ENCODE data around the gene CADM2.
"Not testable (repeated sequence)": the region's sequence is repeated elsewhere in the genome, so short reads cannot be mapped to it uniquely, and the experiment has no call there.

The CADM2 gene

GRCh38 chr3:85672761-85673160, 714.0 kb downstream of the CADM2 start:
- Histone ChIP-seq H2AFZ (ENCODE audit: low read depth, low read length) (no peak overlapping the region), H3K36me3 (ENCODE audit: insufficient read depth, low read length) (no peaks in the 10 kb centered on the region), H3K4me1 (ENCODE audit: insufficient read depth, low read length) (no peaks in the 10 kb centered on the region), H3K27me3 (ENCODE audit: insufficient read depth, low read length) (no peaks in the 10 kb centered on the region), H3K9me3 (ENCODE audit: low read length) (no peaks in the 10 kb centered on the region), H3K4me3 (ENCODE audit: low read length) (no peak overlapping the region)

GRCh38 chr3:85678713-85679112, 719.9 kb downstream of the CADM2 start:
- no peaks in the 10 kb centered on the region for H3K4me1 ChIP-seq (ENCODE audit: insufficient read depth, low read length)
- no peaks in the 10 kb centered on the region for H3K27me3 ChIP-seq (ENCODE audit: insufficient read depth, low read length)
- no peak overlapping the region for H2AFZ ChIP-seq (ENCODE audit: low read depth, low read length)
- no peaks in the 10 kb centered on the region for H3K9me3 ChIP-seq (ENCODE audit: low read length)
- H3K36me3 ChIP-seq (ENCODE audit: insufficient read depth, low read length), result no peaks in the 10 kb centered on the region
- H3K4me3 ChIP-seq (ENCODE audit: low read length), result no peak overlapping the region

DNA sequence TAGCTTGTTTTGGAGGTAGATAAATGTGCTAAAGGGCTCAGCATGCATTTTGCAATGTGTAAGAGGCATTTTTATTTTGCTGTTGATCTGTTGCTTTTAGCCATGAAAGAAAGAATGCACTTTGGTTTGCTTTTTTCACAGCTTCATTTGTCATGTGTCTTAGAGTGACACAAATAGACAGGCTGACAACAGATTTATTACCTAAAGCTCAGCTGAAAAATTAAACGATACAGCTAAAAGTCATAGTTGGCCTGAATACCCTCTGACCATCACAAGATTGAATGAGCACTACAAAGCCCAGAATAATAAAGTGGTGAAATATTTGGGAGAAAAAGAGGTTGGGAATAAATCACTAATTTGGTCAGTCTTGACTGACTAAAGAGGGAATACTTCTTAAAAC, 723.1 kb downstream of the CADM2 start:
- Histone ChIP-seq H3K9me3 (ENCODE audit: low read length) (no peaks in the 10 kb centered on the region), H3K27me3 (ENCODE audit: insufficient read depth, low read length) (no peaks in the 10 kb centered on the region), H3K4me3 (ENCODE audit: low read length) (no peak overlapping the region), H3K36me3 (ENCODE audit: insufficient read depth, low read length) (no peaks in the 10 kb centered on the region), H2AFZ (ENCODE audit: low read depth, low read length) (no peak overlapping the region), H3K4me1 (ENCODE audit: insufficient read depth, low read length) (no peaks in the 10 kb centered on the region)

GRCh38 chr3:85691196-85691595, 732.4 kb downstream of the CADM2 start:
- Histone ChIP-seq H2AFZ (ENCODE audit: low read depth, low read length) (no peak overlapping the region), H3K4me1 (ENCODE audit: insufficient read depth, low read length) (no peaks in the 10 kb centered on the region)

DNA sequence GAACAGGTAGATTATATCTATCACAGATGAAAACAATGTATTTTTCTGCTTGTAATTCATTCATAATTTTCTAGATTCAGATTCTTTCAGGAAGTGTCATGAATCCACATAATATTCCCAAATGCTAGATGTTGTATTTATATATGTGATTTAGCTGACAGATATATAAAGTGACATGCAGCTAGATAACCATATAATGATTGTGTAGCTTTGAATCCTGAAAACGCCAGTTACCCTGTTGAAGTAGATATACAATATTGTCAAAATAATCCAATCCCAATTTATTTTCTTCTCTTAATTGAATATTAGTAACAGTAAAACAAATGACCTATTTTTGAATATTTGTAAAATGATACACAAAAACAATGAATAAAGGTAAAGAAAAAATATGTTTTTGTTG, 738.4 kb downstream of the CADM2 start:
- Histone ChIP-seq H3K9me3 (ENCODE audit: low read length) (peaks cover 4% of the 10 kb centered on the region), H3K4me3 (ENCODE audit: low read length) (no peak overlapping the region), H3K36me3 (ENCODE audit: insufficient read depth, low read length) (no peaks in the 10 kb centered on the region), H3K27me3 (ENCODE audit: insufficient read depth, low read length) (no peaks in the 10 kb centered on the region), H3K4me1 (ENCODE audit: insufficient read depth, low read length) (no peaks in the 10 kb centered on the region), H2AFZ (ENCODE audit: low read depth, low read length) (no peak overlapping the region)

More at GRCh38 chr3:85691196-85691595, 732.4 kb downstream of the CADM2 start:
- Histone ChIP-seq H3K36me3 (ENCODE audit: insufficient read depth, low read length) (no peaks in the 10 kb centered on the region), H3K27me3 (ENCODE audit: insufficient read depth, low read length) (no peaks in the 10 kb centered on the region), H3K4me3 (ENCODE audit: low read length) (no peak overlapping the region), H3K9me3 (ENCODE audit: low read length) (no peaks in the 10 kb centered on the region)

DNA sequence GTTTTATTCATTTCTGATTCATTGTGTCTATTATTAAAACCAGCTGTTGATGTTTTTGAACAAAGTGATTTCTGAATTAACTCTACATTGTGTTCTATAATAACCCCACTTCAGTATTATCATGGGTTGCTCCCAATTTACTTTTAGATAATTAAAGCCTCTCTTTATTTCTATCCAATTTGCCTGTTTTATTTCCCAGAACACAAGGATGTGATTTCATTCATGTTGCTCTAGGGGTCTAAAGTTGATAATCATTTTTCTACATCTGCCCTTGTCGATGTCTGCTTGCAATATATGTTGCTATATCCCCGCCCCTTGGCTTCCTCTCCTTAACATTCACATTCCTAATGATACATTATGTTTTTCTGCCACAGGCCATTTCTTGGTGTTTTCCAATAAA, 747.3 kb downstream of the CADM2 start:
- H3K36me3 ChIP-seq (ENCODE audit: insufficient read depth, low read length), result no peaks in the 10 kb centered on the region
- H2AFZ ChIP-seq (ENCODE audit: low read depth, low read length), result no peak overlapping the region
- H3K4me3 ChIP-seq (ENCODE audit: low read length), result no peak overlapping the region
- H3K9me3 ChIP-seq (ENCODE audit: low read length), result no peaks in the 10 kb centered on the region
- H3K27me3 ChIP-seq (ENCODE audit: insufficient read depth, low read length), result no peaks in the 10 kb centered on the region
- peaks cover 4% of the 10 kb centered on the region for H3K4me1 ChIP-seq (ENCODE audit: insufficient read depth, low read length)

GRCh38 chr3:85708325-85708724, 749.5 kb downstream of the CADM2 start:
- not testable (repeated sequence) for H3K36me3 ChIP-seq (ENCODE audit: insufficient read depth, low read length); H3K4me3 ChIP-seq (ENCODE audit: low read length); H3K4me1 ChIP-seq (ENCODE audit: insufficient read depth, low read length); H3K27me3 ChIP-seq (ENCODE audit: insufficient read depth, low read length); H2AFZ ChIP-seq (ENCODE audit: low read depth, low read length); H3K9me3 ChIP-seq (ENCODE audit: low read length)

GRCh38 chr3:85709346-85709892, 750.6 kb downstream of the CADM2 start:
- Histone ChIP-seq H3K27me3 (ENCODE audit: insufficient read depth, low read length) (no peaks in the 10 kb centered on the region), H2AFZ (ENCODE audit: low read depth, low read length) (peak overlapping the region; percentile 61), H3K9me3 (ENCODE audit: low read length) (no peaks in the 10 kb centered on the region), H3K4me1 (ENCODE audit: insufficient read depth, low read length) (peaks cover 4% of the 10 kb centered on the region), H3K4me3 (ENCODE audit: low read length) (no peak overlapping the region), H3K36me3 (ENCODE audit: insufficient read depth, low read length) (no peaks in the 10 kb centered on the region)

DNA sequence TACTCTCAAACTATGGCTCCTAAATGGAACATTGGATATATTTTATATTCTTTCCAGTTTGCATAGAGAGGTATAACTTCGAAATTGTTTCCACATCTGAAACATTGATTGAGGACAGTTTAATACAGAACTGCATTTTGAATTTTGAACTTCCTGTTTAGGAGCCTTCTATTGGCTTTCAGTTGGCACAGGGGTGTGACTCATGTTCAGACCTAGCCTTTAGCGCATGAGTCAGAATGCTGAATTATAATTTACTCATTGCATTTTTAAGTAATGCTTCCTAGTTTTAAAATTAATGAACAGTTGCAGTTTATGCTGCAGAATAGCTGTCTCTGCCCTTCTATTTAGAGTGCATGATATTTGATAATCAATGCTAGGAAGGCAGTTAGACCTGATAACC, 751.7 kb downstream of the CADM2 start:
- Histone ChIP-seq H3K9me3 (ENCODE audit: low read length) (no peaks in the 10 kb centered on the region), H3K36me3 (ENCODE audit: insufficient read depth, low read length) (no peaks in the 10 kb centered on the region), H3K4me3 (ENCODE audit: low read length) (no peak overlapping the region), H3K4me1 (ENCODE audit: insufficient read depth, low read length) (peaks cover 4% of the 10 kb centered on the region), H2AFZ (ENCODE audit: low read depth, low read length) (no peak overlapping the region), H3K27me3 (ENCODE audit: insufficient read depth, low read length) (no peaks in the 10 kb centered on the region)

- H3K9me3 ChIP-seq (ENCODE audit: low read length), result no peaks in the 10 kb centered on the region
- H3K4me1 ChIP-seq (ENCODE audit: insufficient read depth, low read length), result no peaks in the 10 kb centered on the region
- no peaks in the 10 kb centered on the region for H3K27me3 ChIP-seq (ENCODE audit: insufficient read depth, low read length)
- H3K36me3 ChIP-seq (ENCODE audit: insufficient read depth, low read length), result no peaks in the 10 kb centered on the region
- H3K4me3 ChIP-seq (ENCODE audit: low read length), result no peak overlapping the region
- no peak overlapping the region for H2AFZ ChIP-seq (ENCODE audit: low read depth, low read length)
Measured at GRCh38 chr3:85721409-85722145, 762.8 kb downstream of the CADM2 start.

DNA sequence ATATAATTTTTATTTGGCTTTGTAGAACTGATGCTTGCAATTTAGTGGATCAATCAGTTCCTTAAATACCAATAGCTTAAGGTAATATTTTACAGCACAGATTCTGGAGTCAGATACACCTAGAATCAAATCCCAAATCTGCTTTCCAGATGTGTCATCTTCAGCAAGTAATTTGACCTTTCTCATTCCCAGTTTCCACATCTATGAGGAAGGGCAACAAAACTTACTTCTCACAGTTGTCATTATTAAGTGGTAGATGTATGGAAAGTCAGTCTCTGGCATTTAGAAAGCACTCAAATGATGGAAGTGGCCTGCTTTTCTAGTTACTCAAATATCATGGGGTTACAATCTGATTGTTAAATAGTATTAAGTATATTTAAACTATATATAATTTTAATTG, 767.0 kb downstream of the CADM2 start:
- Histone ChIP-seq H3K4me1 (ENCODE audit: insufficient read depth, low read length) (no peaks in the 10 kb centered on the region), H2AFZ (ENCODE audit: low read depth, low read length) (no peak overlapping the region), H3K27me3 (ENCODE audit: insufficient read depth, low read length) (no peaks in the 10 kb centered on the region), H3K4me3 (ENCODE audit: low read length) (no peak overlapping the region), H3K36me3 (ENCODE audit: insufficient read depth, low read length) (no peaks in the 10 kb centered on the region), H3K9me3 (ENCODE audit: low read length) (no peaks in the 10 kb centered on the region)

DNA sequence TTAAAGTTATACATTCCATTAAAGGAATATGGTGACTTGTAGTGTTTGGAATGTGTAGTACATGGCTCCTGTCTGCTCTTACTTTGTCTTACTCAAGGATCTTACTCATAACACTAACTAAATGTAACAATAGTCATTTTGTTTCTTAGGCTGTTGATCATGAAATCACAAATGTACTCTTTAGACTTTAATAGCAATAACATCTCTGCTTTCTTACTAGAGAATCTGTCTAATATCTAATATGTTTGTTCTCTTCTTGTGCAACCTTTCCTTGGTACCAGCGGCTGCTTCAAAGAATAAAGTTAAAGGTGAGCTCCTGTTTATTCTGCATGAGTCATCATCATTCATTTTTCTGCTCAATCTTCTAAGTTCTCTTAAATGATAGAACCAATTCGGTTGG, 767.5 kb downstream of the CADM2 start:
- Histone ChIP-seq H2AFZ (ENCODE audit: low read depth, low read length) (no peak overlapping the region), H3K27me3 (ENCODE audit: insufficient read depth, low read length) (no peaks in the 10 kb centered on the region)

GRCh38 chr3:85737846-85738245, 779.1 kb downstream of the CADM2 start:
- H3K4me3 ChIP-seq (ENCODE audit: low read length), result no peak overlapping the region
- H3K4me1 ChIP-seq (ENCODE audit: insufficient read depth, low read length), result no peaks in the 10 kb centered on the region
- H3K9me3 ChIP-seq (ENCODE audit: low read length), result no peaks in the 10 kb centered on the region
- no peak overlapping the region for H2AFZ ChIP-seq (ENCODE audit: low read depth, low read length)
- no peaks in the 10 kb centered on the region for H3K36me3 ChIP-seq (ENCODE audit: insufficient read depth, low read length)
- H3K27me3 ChIP-seq (ENCODE audit: insufficient read depth, low read length), result no peaks in the 10 kb centered on the region

More for the DNA sequence above, 767.5 kb downstream of the CADM2 start:
- no peaks in the 10 kb centered on the region for H3K36me3 ChIP-seq (ENCODE audit: insufficient read depth, low read length)
- no peaks in the 10 kb centered on the region for H3K4me1 ChIP-seq (ENCODE audit: insufficient read depth, low read length)
- no peaks in the 10 kb centered on the region for H3K9me3 ChIP-seq (ENCODE audit: low read length)
- H3K4me3 ChIP-seq (ENCODE audit: low read length), result no peak overlapping the region

DNA sequence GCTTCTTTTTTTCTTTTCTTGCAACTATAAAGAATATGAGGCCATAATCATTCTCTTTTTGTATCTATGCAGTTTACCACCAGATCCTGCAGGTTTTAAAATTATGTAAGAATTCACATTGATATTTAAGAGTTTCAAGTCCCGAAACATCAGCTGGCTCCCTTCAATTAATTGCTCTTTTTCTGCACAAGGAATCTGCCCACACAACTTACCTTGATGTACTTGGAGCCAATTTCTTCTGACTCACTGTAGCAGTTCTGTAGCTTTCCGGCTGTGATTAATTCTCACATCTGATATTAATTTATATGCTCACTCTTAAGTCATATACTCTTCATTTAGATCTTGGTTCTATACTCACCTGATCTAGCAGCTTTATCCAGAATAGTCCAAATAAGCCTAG, 781.8 kb downstream of the CADM2 start:
- H3K9me3 ChIP-seq (ENCODE audit: low read length), result no peaks in the 10 kb centered on the region

More for the DNA sequence above, 781.8 kb downstream of the CADM2 start:
- H3K36me3 ChIP-seq (ENCODE audit: insufficient read depth, low read length), result no peaks in the 10 kb centered on the region
- no peak overlapping the region for H3K4me3 ChIP-seq (ENCODE audit: low read length)
- no peaks in the 10 kb centered on the region for H3K4me1 ChIP-seq (ENCODE audit: insufficient read depth, low read length)
- H3K27me3 ChIP-seq (ENCODE audit: insufficient read depth, low read length), result no peaks in the 10 kb centered on the region
- H2AFZ ChIP-seq (ENCODE audit: low read depth, low read length), result no peak overlapping the region
